ENCODE data around the gene LY6G5C.

Gene LY6G5C

DNA sequence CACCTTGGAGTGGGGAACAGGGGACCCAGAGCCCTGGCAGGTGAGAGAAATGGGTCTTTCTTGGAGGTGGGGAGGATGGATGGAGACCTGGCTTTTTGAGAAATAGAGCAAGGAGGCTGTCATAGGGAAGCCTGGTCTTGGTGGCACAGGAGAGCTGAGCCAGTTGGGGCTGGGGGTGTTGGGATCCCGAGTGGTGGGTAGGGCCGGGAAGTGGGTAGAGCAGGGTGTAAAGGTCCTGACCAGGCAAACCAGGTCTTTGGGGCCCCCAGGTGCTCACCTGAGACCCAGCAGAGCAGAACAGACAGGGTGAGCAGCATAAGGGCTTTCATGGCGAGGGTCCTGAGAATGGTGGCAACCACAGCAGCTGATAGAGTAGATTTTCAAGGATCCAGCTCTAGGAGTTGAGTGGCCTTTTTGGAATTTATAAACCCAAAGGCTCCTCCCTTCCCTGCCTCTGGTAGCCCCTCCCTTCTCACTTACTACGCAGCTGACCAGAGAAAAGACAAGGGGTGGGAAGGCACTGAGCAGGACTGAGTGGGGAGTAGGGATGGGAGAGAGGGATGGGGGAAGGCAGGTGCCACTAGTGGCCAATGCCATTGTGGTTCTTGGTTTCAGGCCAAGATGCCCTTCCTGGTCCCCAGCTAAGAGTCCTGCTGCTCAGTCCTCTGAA is 40.6 kb upstream of the LY6G5C start, which contains the start of gene LY6G6C:
LY6G6C (minus strand) TSS at position 396 of the 670 bp plus-strand sequence; CDS start at position 329, 67 bp downstream.
- POLR2A ChIA-PET (ENCODE audit: low non-redundant PET) = no interaction called here
- no peak within 1 kb of the TSS for H3K27ac ChIP-seq
- DNase-seq (ENCODE audit: low spot score) = no peak
- CTCF ChIA-PET = interaction anchor here (0.9 to 1.5 kb wide), 3 partner anchors 9 to 48 kb away, joined by 3 to 5 read pairs (median 3); no protein-coding TSS in a partner anchor
- TF ChIP-seq, protein P1, sequence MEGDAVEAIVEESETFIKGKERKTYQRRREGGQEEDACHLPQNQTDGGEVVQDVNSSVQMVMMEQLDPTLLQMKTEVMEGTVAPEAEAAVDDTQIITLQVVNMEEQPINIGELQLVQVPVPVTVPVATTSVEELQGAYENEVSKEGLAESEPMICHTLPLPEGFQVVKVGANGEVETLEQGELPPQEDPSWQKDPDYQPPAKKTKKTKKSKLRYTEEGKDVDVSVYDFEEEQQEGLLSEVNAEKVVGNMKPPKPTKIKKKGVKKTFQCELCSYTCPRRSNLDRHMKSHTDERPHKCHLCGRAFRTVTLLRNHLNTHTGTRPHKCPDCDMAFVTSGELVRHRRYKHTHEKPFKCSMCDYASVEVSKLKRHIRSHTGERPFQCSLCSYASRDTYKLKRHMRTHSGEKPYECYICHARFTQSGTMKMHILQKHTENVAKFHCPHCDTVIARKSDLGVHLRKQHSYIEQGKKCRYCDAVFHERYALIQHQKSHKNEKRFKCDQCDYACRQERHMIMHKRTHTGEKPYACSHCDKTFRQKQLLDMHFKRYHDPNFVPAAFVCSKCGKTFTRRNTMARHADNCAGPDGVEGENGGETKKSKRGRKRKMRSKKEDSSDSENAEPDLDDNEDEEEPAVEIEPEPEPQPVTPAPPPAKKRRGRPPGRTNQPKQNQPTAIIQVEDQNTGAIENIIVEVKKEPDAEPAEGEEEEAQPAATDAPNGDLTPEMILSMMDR (conservative IDR thresholded peaks at IDR 0.05; ENCODE audit: low read depth) = no peak

DNA sequence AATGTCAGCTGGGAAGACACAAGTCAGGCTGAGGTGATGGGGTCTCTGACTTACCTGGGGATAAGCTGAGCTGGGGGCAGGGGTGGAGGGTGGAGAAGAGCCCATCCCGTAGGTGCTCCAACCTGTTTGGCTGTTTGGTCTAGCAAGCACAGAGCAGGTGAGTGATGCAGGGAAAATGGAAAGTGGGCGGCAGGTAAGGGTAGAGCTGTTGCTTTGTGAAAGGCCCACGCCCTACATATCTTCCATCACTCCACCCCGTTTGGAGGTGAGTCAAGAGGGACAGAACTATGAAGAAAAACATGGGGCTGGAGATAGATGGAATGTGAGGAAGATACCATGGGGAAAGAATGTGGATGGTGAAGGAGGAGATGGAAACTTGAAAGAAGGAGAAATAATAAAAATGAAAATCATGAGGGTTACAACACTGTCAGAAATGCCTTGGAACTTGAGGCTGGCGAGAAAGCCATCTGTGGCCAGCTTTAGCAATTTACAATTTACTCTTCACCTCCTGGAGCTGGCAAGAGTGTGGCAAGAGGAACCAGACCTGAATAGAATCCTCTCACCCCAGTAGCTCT is 39.4 kb upstream of the LY6G5C start:
- ChIA-PET CTCF (interaction anchor here (0.5 kb wide), 1 partner anchor 21 kb away, joined by 4 read pairs; no protein-coding TSS in a partner anchor), POLR2A (ENCODE audit: low non-redundant PET) (no interaction called here)
- TF ChIP-seq, protein P1 (conservative IDR thresholded peaks at IDR 0.05; ENCODE audit: low read depth) = no peak
- H3K27ac ChIP-seq = no peak overlapping the region
- peak; percentile 63 for DNase-seq (ENCODE audit: low spot score)

DNA sequence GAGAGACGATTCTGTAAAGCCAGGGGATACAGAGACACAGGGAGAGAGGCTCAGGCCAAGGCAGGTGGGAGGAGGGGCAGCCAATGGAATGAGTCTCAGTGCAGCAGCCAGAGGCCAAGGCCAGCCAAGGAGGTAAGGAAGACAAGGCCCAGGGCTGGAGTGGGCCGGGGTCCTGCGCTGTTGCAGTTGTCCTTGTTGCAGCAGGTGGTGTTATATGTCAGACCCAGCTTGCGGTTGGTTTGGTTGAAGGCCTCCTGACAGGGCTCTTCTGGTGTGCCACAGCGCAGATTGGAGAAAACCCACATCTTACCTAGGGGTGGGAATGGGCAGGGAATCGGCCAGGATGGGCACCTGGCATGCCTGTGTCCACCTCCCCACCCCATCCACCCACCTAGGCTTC is 38.1 kb upstream of the LY6G5C start:
- ChIA-PET POLR2A (ENCODE audit: low non-redundant PET) (no interaction called here), CTCF (no interaction called here)
- TF ChIP-seq, protein P1 (conservative IDR thresholded peaks at IDR 0.05; ENCODE audit: low read depth) = no peak
- no peak for DNase-seq (ENCODE audit: low spot score)
- H3K27ac ChIP-seq = no peak overlapping the region

DNA sequence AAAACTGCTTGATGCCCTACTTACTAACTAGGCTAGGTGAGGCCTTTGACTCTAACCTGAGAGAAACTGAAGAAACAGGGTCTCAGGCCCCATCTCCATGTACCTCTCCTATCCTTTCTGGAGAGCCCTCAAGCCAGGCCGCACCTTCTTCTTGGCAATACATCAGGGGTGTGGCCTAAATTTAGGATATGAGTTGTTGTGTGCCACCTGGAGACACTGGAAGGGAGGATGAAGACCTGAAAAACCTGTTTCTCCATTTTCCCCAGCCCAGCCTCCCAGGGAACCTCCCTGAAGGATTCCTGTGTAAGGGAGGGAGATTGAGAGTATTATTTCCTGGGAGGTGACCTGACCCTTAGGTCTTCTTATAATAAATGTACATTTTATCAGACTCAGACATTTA is 37.4 kb upstream of the LY6G5C start:
- TF ChIP-seq, protein P1 (conservative IDR thresholded peaks at IDR 0.05; ENCODE audit: low read depth) = no peak
- peak; percentile 95 for DNase-seq (ENCODE audit: low spot score)
- ChIA-PET CTCF (no interaction called here), POLR2A (ENCODE audit: low non-redundant PET) (no interaction called here)
- H3K27ac ChIP-seq = no peak overlapping the region

DNA sequence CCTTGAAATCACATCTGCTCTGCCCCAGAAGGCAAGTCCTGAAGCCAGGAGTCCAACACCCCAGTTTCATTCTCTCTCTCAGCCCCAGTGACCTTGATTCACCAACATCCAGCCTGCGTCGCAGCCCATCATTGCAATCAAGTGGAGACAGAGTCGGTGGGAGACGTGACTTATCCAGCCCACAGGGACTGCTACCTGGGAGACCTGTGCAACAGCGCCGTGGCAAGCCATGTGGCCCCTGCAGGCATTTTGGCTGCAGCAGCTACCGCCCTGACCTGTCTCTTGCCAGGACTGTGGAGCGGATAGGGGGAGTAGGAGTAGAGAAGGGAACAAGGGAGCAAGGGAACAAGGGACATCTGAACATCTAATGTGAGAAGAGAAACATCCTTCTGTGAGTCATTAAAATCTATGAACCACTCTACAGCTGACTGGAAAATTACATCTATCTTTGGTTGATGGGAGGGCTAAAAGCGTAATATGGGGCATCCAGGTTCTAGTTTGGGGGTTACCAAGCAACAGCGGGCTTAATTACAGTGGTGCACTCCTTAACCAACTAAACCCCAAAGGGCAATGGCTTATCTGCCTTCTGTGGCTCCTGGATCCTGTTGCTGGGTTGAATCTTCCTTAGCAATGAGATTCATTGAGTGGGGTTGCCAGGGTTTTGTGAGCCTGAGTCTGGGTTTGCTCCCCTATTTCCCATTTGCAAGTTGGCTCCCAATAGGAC is 36.8 kb upstream of the LY6G5C start:
- CTCF ChIA-PET = interaction anchor here (0.6 kb wide), 4 partner anchors 12 to 219 kb away, joined by 3 to 4 read pairs (median 3); no protein-coding TSS in a partner anchor
- POLR2A ChIA-PET (ENCODE audit: low non-redundant PET) = no interaction called here
- no peak for DNase-seq (ENCODE audit: low spot score)
- TF ChIP-seq, protein P1 (conservative IDR thresholded peaks at IDR 0.05; ENCODE audit: low read depth) = 0 out of 2 replicates have a peak, but pooled peaks have one; percentile 15
- no peak overlapping the region for H3K27ac ChIP-seq
